GM12874 (cell line): Measurements from ENCODE around the gene PERCC1.

Experiments
- CTCF ChIP-seq: IDR thresholded peaks from 2 replicates; pipeline ENCODE4 v1.5.1; 2011; ENCODE audit warnings: low read depth, mild to moderate bottlenecking, control low read depth, low read length, moderate library complexity; ENCODE audit not compliant: insufficient read depth

PERCC1 gene

GRCh38 chr16:1456951-1457350 is 26.1 kb downstream of the PERCC1 start:
- TF ChIP-seq CTCF = no peak

GRCh38 chr16:1457489-1458245 is 26.8 kb downstream of the PERCC1 start:
- no peak for TF ChIP-seq CTCF

- TF ChIP-seq CTCF = no peak
Measured at GRCh38 chr16:1458336-1458976, 27.6 kb downstream of the PERCC1 start.

GRCh38 chr16:1458977-1459341 is 28.1 kb downstream of the PERCC1 start:
- TF ChIP-seq CTCF = no peak

- TF ChIP-seq CTCF = no peak
Measured at GRCh38 chr16:1459967-1460366, 29.1 kb downstream of the PERCC1 start.

GRCh38 chr16:1460602-1461138 is 29.8 kb downstream of the PERCC1 start:
- no peak for TF ChIP-seq CTCF

- TF ChIP-seq CTCF = no peak
Measured at GRCh38 chr16:1461146-1461545, 30.3 kb downstream of the PERCC1 start.
